Panc1 (cell line): Measurements from ENCODE around the gene EMILIN3.

Source experiments
- POLR2AphosphoS5 ChIP-seq: IDR thresholded peaks from 2 replicates; pipeline ENCODE4 v1.6.1; 2012; ENCODE audit warnings: mild to moderate bottlenecking, low read depth, low read length, moderate library complexity
- SIN3A ChIP-seq: IDR thresholded peaks from 2 replicates; pipeline ENCODE4 v1.6.1; 2012; ENCODE audit warnings: low read depth, mild to moderate bottlenecking, low read length, moderate library complexity, borderline replicate concordance; ENCODE audit not compliant: insufficient read depth
- TCF7L2 ChIP-seq: IDR thresholded peaks from 2 replicates; pipeline ENCODE4 v1.6.1; 2011; ENCODE audit warnings: mild to moderate bottlenecking, low read depth, low read length, inconsistent platforms
- TF ChIP-seq, protein P1 (sequence below): fragments of 450-650 bp; IDR thresholded peaks from 2 replicates; pipeline ENCODE4 v1.5.1; 2017; ENCODE audit warnings: mild to moderate bottlenecking
- TF ChIP-seq, protein P2 (sequence below), 2 experiments: IDR thresholded peaks; 2 replicates each; pipeline ENCODE4 v1.6.1; 2011 to 2012; ENCODE audit warnings: low read depth in 2 of 2, control low read depth in 1 of 2, low read length in 1 of 2, mild to moderate bottlenecking in 1 of 2, moderate library complexity in 1 of 2; ENCODE audit not compliant: insufficient read depth in 1 of 2

DNA sequence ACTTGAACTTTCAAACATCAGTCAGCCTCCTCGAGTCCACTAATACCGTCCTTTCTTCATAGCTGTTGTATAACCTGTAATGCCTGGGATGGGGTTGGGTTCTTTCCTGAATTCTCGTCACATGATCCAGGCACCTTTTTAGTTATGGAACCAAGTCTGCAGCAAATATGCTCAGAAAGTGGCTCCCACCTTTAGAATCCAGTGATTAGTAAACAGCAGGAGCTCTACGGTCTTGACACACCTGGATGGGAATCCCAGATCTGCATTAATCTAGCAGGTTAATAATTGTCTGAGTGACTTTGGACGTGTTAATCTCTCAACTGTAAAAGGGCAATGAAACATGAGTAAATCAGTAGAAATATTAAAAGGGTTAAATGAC is 48.4 kb downstream of the EMILIN3 start:
- TF ChIP-seq, protein P1, sequence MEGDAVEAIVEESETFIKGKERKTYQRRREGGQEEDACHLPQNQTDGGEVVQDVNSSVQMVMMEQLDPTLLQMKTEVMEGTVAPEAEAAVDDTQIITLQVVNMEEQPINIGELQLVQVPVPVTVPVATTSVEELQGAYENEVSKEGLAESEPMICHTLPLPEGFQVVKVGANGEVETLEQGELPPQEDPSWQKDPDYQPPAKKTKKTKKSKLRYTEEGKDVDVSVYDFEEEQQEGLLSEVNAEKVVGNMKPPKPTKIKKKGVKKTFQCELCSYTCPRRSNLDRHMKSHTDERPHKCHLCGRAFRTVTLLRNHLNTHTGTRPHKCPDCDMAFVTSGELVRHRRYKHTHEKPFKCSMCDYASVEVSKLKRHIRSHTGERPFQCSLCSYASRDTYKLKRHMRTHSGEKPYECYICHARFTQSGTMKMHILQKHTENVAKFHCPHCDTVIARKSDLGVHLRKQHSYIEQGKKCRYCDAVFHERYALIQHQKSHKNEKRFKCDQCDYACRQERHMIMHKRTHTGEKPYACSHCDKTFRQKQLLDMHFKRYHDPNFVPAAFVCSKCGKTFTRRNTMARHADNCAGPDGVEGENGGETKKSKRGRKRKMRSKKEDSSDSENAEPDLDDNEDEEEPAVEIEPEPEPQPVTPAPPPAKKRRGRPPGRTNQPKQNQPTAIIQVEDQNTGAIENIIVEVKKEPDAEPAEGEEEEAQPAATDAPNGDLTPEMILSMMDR: no peak
- TF ChIP-seq POLR2AphosphoS5 (no peak), TCF7L2 (no peak), SIN3A (no peak)
- TF ChIP-seq, protein P2, sequence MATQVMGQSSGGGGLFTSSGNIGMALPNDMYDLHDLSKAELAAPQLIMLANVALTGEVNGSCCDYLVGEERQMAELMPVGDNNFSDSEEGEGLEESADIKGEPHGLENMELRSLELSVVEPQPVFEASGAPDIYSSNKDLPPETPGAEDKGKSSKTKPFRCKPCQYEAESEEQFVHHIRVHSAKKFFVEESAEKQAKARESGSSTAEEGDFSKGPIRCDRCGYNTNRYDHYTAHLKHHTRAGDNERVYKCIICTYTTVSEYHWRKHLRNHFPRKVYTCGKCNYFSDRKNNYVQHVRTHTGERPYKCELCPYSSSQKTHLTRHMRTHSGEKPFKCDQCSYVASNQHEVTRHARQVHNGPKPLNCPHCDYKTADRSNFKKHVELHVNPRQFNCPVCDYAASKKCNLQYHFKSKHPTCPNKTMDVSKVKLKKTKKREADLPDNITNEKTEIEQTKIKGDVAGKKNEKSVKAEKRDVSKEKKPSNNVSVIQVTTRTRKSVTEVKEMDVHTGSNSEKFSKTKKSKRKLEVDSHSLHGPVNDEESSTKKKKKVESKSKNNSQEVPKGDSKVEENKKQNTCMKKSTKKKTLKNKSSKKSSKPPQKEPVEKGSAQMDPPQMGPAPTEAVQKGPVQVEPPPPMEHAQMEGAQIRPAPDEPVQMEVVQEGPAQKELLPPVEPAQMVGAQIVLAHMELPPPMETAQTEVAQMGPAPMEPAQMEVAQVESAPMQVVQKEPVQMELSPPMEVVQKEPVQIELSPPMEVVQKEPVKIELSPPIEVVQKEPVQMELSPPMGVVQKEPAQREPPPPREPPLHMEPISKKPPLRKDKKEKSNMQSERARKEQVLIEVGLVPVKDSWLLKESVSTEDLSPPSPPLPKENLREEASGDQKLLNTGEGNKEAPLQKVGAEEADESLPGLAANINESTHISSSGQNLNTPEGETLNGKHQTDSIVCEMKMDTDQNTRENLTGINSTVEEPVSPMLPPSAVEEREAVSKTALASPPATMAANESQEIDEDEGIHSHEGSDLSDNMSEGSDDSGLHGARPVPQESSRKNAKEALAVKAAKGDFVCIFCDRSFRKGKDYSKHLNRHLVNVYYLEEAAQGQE (IDR thresholded peaks at IDR 0.05; ENCODE audit: insufficient read depth in 1 of 2, low read depth in 2 of 2, low read length in 1 of 2): no peak
